ENCODE data around the gene ABLIM2.

Gene ABLIM2

DNA sequence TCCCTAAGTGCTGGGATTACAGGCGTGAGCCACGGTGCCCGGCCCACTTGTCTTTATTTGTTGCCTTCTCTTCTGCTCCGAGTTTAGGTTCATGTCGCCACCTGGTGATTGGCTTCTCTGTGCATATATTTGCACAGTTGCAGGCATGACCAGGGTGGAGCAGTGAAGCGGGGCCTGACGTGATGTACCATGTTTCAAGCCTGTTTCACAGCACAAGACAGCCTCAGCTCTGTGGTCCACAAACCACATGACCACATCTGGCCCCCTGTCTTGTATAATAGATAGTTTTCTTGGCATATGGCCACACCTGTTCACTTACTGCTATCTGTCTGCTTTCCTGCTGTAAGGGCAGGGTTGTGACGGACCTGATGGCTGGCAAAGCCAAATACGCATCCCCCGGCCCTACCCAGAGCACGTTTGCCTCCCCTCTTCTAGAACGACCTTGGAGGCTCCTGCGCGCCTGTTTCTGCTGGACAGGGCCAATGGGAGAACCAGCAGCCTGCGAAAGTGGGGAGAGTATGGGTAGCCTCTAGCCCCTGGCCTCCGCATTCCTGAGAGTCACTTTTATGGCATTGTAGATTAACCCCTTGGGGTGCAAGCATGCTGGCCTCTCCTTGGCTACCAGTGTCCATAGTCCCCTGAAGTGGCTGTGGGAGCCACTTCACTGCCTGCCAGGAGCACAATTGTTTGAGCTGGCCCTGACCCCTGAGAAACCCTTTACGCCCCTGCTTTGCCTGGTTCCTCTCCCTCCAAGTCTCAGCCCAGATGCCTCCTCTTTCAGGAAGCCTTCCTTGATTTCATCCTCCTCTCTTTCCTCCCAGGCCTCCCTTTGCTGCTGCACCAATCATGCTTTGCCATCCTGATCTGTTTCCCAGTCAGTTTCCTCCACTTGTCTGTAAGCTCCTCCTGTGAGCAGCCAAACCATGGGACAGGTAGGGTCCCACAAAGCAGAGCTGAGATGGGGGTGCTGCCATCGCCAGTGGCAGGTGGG, 34.4 kb upstream of the ABLIM2 start:
- DNase-seq = no peak

DNA sequence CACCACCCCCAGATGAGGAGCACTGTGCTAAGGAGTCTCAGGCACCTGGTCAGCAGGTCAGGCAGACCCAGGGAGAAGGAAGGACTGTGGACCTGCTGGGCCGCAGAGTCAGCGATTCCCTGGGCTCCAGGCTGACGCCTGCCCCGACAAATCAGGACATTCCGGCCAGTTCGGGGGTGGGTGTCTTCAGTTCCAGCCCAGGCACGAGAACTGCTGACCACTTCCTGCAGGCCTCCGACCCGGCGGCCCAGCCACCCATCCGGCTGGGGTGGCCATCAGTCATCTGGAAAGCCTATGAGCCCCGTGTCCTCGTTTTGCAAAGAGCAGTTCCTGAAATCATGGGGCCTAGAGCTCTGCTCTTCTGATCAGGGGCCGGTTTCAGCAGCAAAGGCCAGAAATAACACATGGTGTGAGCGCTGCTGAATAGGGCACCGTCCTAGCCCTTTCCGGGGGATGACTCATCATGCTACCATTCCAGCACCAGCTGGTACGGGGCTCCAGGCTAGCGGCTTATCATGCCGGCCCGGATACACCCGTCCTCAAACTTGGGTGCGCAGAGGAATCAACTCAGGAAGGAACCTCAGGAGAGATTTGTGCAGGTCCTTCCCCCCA, 32.6 kb upstream of the ABLIM2 start:
- DNase-seq = no peak

GRCh38 chr4:8189551-8190466, 31.2 kb upstream of the ABLIM2 start:
- no peak for DNase-seq

- no peak for DNase-seq
These were observed 30.3 kb upstream of the ABLIM2 start for GRCh38 chr4:8188743-8189550.

- no peak for DNase-seq
These were observed 29.5 kb upstream of the ABLIM2 start for GRCh38 chr4:8188085-8188484.

- DNase-seq = no peak
These were observed 27.3 kb upstream of the ABLIM2 start for GRCh38 chr4:8185930-8186329.

- peak; percentile 59 for DNase-seq
These were observed 26.7 kb upstream of the ABLIM2 start for GRCh38 chr4:8185295-8185694.

GRCh38 chr4:8184061-8184460, 25.4 kb upstream of the ABLIM2 start:
- no peak for DNase-seq

- peak; percentile 28 for DNase-seq
These were observed 24.5 kb upstream of the ABLIM2 start for GRCh38 chr4:8182858-8183725.

DNA sequence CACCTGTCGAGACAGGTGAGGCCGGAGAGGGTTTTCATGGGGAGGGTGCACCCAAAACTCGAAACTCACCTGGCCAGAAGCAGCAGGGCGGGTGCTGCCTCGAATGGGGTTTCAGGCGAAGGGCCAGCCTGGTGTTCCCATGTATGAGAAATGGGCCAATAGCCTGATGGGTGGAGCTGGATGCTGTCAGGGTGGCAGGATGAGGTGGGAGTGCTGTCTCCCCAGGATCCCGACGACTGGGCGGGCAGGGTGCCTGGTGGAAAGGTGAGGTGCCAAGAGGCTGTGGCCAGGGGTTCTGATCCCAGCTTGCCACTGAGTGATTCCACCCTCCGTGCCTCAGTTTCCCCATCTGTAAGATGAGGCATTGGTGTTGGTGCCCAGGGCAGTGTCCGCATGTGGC, 23.7 kb upstream of the ABLIM2 start:
- no peak for DNase-seq

DNA sequence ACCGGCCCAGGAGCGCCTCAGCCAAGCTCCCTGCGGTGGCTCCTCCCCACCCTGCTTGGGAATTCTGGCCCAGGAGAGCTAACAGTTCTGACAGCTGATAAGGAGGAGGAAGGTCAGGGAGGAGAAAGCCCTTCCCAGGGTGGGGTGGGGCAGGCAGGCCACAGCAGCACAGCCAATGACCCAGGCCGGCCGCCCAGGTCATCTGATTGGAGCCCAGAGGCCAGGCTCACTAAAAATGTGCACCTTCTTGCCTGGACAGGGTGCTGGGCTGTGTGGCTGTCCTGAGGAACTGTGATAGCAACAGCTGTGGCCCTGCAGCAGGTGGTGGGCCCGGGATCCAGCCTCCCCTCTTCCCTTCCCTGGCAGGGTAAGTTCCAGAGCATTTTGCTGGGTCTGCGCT, 23.2 kb upstream of the ABLIM2 start:
- DNase-seq = no peak

DNA sequence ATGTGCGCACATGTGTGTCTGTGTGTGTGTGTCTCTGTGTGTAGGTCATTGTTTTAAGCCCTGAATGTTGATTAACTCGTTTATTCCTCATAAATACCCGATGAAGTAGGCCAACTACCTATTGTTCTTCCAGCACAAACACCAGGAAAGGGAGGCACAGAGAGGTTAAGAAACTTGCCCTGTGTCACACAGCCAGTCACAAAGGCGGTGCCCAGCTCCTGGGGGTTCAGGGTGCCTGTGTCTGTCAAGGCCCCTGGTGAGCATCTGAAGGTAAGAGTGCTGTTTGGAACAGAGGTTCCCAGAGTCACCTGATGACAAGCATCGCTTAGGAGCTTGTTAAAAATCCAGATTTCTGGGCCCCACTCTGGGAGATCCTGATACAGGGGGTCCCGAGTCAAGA, 22.5 kb upstream of the ABLIM2 start:
- DNase-seq = no peak

- DNase-seq = no peak
These were observed 21.9 kb upstream of the ABLIM2 start for GRCh38 chr4:8180310-8181093.

- no peak for DNase-seq
These were observed 21.2 kb upstream of the ABLIM2 start for GRCh38 chr4:8179771-8180170.

GRCh38 chr4:8179074-8179473, 20.5 kb upstream of the ABLIM2 start:
- DNase-seq = no peak

GRCh38 chr4:8177956-8178355, 19.3 kb upstream of the ABLIM2 start:
- DNase-seq = no peak

GRCh38 chr4:8177552-8177951, 18.9 kb upstream of the ABLIM2 start:
- DNase-seq = no peak

DNA sequence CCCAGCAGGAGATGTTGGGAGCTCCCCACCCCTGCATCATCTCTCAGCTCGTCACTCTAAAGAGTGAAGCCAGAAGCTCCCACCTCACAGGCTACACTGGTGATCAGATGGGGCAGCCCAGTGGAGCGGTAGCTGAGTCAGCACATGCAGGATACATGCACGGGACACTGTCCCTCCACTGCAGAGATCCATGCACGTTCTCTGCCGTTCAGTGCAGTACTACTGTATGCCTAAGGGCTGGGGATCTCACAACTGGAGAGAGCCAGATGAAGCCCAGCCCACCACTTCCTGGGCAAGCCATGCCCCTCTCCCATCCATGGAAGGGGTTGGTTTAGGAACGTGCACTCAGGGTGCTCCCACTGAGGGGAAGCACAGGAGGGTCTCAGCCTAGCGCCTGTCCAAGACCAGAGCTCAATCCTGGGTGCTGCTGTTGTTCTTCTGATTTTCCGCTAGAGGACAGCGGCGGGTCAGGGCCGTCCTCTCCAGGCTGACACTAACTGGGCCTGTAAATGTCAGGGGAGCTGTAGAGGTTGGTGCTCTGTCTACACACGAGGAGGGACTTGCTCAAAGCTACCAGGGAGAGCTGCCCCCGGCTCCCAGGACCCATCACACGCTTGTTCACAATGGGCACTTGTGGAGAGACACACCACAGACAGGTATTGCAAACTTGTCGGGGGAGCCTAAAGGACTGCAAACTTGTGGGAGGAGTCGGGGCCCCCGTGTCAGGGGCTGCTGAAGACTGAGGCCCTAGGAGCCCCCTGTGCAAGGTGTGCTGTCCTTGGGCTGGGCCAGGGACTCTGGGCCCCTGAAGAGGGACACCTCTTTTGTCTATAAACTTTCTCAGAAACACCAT, 18.2 kb upstream of the ABLIM2 start:
- no peak for DNase-seq

GRCh38 chr4:8175686-8176085, 17.1 kb upstream of the ABLIM2 start:
- no peak for DNase-seq
